ENCODE results near the gene SLC27A4.

The SLC27A4 gene

DNA sequence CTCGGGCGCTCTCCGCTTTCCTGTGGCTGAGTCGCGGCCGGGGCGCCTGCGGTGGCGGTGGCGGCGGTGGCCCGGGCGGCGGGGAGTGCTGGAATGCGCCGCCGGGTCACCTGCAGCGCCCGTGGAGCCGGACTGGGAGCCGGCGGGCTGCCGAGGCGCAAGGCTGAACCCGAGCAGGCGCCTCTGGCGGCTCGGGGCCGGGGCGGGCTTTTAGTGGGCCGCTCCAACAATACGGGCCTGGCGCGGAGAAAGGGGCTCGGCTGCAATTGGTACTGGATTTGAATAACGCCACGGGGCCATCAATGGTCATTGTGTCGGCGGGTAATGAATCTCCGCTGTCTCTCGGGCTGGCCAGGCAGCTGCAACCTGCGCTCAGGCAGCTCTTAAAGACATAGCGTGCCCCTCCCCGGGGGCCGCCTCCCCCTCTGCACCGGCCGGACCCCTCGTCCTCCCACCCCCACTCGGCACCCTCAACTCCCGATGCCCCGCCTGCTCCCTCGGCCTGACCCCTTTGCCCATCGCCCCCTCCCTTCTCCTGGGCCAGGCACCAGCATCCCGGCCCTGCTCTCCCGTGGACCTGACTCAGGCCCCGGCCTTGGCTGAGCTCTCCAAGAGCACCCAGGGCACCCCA is 52.9 kb downstream of the SLC27A4 start:
- no peak for DNase-seq

- no peak for DNase-seq
These were observed 53.6 kb downstream of the SLC27A4 start for GRCh38 chr9:128393970-128394369.

GRCh38 chr9:128394379-128395168 is 54.2 kb downstream of the SLC27A4 start:
- DNase-seq, result no peak

- DNase-seq, result no peak
These were observed 56.8 kb downstream of the SLC27A4 start for GRCh38 chr9:128396970-128397613.

DNA sequence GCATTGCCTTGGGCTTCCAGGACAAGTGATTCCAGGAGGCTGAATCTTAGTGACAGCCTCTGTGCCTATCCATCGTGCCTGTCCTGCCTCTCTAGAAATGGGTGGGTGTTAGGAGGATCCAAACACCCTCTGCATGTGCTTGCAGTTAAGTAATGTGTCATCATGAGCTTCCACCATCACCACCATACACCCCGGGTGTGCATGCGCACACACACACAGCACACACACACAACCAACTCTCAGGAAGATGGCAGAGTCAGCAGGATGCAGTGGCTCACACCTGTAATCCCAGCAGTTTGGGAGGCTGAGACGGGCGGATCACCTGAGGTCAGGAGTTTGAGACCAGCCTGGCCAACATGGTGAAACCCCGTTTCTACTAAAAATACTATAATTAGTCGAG is 57.5 kb downstream of the SLC27A4 start:
- DNase-seq, result no peak

- no peak for DNase-seq
These were observed 59.5 kb downstream of the SLC27A4 start for GRCh38 chr9:128399861-128400260.

DNA sequence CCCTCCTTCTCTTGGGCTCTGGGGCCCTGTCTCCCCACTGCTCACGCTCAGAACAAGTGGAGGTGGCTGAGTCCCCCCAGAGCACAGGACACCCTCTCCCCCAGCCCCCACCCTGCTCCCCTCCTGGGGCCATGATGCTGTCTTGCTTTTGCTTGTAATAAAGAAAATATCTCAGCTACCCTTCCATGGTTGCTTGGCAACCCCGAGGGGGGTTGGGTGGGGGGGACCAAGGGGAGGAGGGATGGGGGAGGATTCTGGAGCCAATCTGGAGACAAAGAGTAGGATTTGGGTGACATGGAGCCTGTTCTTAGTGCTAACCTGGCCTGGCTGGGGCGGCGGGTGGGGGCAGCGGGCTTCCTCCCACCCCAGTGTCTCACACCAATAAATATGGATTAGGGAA is 64.2 kb downstream of the SLC27A4 start:
- no peak for DNase-seq

DNA sequence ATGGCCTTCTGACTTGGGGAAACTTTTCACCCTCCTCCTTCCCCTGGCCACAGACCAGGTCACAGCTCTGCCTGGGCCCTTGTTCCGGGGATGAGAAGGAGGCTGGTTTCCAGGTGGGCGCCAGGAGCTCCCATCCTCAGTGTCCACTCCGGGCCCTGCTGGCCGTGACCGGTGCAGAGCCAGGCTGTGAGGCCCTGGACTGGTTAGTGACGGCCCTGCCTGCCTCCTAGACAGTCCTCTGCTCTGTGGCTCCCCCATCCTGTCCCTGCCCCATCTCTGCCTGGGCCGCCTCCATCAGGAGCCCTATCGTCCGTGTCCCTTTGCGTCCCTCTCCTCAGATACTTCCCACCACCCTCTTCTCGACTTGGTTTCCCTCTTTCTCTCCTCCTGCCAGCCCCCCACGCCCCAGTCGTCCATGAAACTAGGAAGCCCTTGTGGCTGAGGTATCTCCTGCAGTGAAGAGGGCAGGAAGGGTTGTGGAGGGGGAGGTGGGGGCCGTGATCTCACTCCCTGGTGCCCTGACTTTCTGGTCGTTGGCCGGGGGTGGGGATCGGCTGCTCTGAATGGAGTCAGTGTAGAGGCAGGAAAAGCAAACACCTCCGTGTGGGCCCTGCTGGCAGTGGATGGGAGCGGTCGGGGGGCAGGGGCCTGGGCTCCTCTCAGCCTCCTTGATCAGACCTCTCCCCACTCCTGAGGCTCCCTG is 64.9 kb downstream of the SLC27A4 start:
- no peak for DNase-seq

DNA sequence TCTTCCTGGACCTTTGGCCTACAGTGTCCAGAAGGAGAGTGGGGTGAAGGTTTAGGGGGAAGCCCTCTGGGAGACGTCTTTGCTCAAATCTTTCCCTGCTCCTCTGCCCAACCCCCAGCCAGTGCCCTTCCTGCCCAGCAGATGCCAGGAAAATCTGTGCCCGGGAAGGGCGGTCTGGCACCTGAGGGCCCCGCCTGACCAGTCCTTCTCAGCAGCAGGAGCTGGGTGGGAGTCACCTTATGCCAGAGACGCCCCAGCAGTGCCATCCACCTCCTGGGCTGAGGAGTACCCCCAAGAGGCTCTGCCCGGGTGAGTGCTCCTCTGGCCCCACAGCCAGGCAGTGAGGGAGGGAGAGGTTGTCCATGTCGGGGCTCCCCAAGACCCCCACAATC is 65.4 kb downstream of the SLC27A4 start:
- no peak for DNase-seq

- no peak for DNase-seq
These were observed 66.6 kb downstream of the SLC27A4 start for GRCh38 chr9:128406848-128407391.

GRCh38 chr9:128408963-128409431 is 68.7 kb downstream of the SLC27A4 start:
- DNase-seq, result no peak

- DNase-seq, result no peak
These were observed 69.1 kb downstream of the SLC27A4 start for GRCh38 chr9:128409450-128409849.

DNA sequence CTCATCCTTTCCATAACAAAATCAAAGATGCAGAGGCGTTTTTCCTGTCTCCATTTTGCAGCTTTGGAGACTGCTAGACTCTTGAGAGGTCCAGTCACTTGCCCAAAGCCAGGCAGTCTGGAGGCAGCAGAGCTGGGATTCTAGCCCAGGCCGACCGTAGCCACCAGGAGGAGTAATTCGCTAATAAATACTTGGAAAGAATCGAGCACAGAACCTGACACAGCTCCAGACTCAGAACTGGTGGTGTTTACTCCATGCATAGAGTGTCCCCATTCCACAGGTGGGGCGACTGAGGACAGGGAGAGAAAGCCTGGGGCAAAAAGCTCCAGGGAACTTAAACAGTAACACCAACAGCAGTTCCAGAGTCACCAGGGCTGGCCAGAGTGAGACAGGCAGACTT is 69.7 kb downstream of the SLC27A4 start:
- no peak for DNase-seq
